HG03159 (cell line): ENCODE data around the gene MOXD1.

ENCODE experiments used
- ATAC-seq: cut with Tn5 transposase; IDR thresholded peaks from one replicate; pipeline ENCODE4 v1.9.1; 2021; ENCODE audit warnings: mild to moderate bottlenecking, moderate library complexity; ENCODE audit not compliant: unreplicated experiment

MOXD1 gene

DNA sequence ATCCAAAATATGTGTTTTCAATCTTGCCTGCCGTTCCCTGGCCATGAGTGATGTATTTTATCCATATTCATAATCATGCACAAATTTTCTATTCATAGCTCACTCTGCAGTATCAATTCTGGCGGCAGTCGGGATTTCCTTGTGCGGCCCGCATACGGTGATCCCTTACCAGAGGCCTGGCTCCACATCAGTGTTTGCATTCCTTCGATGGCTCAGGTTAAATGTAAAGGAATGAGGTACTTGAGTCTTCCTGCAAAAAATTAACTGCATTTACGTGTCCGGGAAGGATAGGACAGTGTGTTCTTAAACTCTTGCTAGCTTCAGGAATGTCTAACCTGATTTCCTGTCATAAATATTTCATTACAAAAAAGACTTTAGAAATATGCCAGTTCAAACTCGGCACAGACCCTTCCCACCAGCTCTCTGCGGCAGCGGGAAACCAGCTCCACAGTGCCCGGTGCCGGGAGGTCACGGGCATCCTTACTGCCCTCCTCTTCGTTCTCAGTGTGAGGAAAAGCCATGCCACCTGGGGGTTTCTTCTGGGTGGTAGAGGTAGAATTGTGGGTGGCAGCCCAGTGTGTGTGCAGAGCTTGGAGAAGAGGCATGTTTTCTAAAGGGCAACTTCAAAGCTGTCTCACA is 154.5 kb downstream of the MOXD1 start:
- ATAC-seq: no peak

DNA sequence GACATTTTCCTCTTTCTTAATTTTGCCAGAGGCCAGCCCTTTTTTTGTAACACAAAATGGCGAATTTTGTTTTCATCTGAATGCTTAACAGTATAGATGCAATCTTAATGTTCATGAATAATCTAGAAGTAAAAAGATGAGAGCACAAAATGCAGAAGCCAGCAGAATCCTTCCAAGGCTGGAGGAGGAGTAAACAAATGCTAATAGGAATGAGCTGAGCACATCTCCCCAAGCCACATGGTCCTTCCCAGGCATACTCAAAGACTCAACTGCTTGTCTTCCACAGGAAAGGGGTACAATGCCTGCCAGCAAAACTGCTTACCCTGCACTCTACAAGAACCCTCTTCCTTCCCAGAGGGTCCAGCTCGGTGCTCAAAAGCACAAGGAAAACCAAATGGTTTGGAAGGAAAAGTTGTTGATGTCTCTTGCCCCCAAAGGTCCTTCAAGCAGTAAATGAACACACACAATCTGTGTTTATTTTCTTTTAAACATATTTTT is 155.1 kb downstream of the MOXD1 start:
- no peak for ATAC-seq
